GM23338 (cell line): ENCODE measurements around the gene USP9Y. TPM values are rescaled to one million over a fixed set of nuclear protein-coding genes. Genes with fewer than 3 reads are reported as not detected.

Experiments used
- ATAC-seq: fragments of 200-7000 bp; cut with Tn5 transposase; 3 replicates; pipeline ENCODE4 v1.9.1; 2020
- DNase-seq: peaks from one replicate; pipeline ENCODE4 v3.0.0-alpha.2; 2015; ENCODE audit warnings: low spot score
- H2AFZ ChIP-seq: fragments of 200-600 bp; sonication (generic); 2 replicates; pipeline ENCODE4 v1.8.0; 2016; ENCODE audit warnings: antibody characterized with exemption, mild to moderate bottlenecking, moderate library complexity
- H3F3A ChIP-seq: fragments of 200-600 bp; sonication (generic); replicated peaks from 2 replicates; pipeline ENCODE4 v1.8.0; 2017; ENCODE audit warnings: antibody characterized with exemption, mixed run types, low read depth
- H3K27ac ChIP-seq: fragments of 200-600 bp; sonication (generic); 2 replicates; pipeline ENCODE4 v1.6.1; 2016; ENCODE audit warnings: low read depth
- H3K27me3 ChIP-seq: fragments of 200-600 bp; sonication (generic); 2 replicates; pipeline ENCODE4 v1.8.0; 2016; ENCODE audit warnings: mild to moderate bottlenecking, mixed run types, moderate library complexity; ENCODE audit not compliant: insufficient read depth
- H3K36me3 ChIP-seq: fragments of 200-600 bp; sonication (generic); 2 replicates; pipeline ENCODE4 v1.8.0; 2016; ENCODE audit warnings: mild to moderate bottlenecking; ENCODE audit not compliant: insufficient read depth
- H3K4me1 ChIP-seq: fragments of 200-600 bp; sonication (generic); 2 replicates; pipeline ENCODE4 v1.8.0; 2016; ENCODE audit warnings: mild to moderate bottlenecking, moderate library complexity; ENCODE audit not compliant: insufficient read depth
- H3K4me2 ChIP-seq: fragments of 200-600 bp; sonication (generic); 2 replicates; pipeline ENCODE4 v1.7.1; 2017; ENCODE audit warnings: mixed run types
- H3K4me3 ChIP-seq: fragments of 200-600 bp; sonication (generic); 2 replicates; pipeline ENCODE4 v1.6.1; 2016; ENCODE audit warnings: mixed run types
- H3K79me2 ChIP-seq: fragments of 200-600 bp; sonication (generic); replicated peaks from 2 replicates; pipeline ENCODE4 v1.8.0; 2017; ENCODE audit warnings: mild to moderate bottlenecking; ENCODE audit not compliant: insufficient read depth
- H3K9me2 ChIP-seq: fragments of 200-600 bp; sonication (generic); 2 replicates; pipeline ENCODE4 v1.8.0; 2017; ENCODE audit not compliant: insufficient read depth
- H4K20me1 ChIP-seq: fragments of 200-600 bp; sonication (generic); replicated peaks from 2 replicates; pipeline ENCODE4 v1.8.0; 2017; ENCODE audit warnings: mild to moderate bottlenecking; ENCODE audit not compliant: insufficient read depth
- H3K27ac Mint-ChIP-seq: 2 replicates; pipeline ENCODE4 v1.8.0; 2020; ENCODE audit warnings: inconsistent platforms, mild to moderate bottlenecking, moderate library complexity, mixed read lengths
- H3K27me3 Mint-ChIP-seq: 3 replicates; pipeline ENCODE4 v1.8.0; 2022; ENCODE audit warnings: low read depth, mild to moderate bottlenecking, moderate library complexity, mixed read lengths, inconsistent platforms; ENCODE audit not compliant: insufficient read depth, poor library complexity
- H3K36me3 Mint-ChIP-seq: 3 replicates; pipeline ENCODE4 v1.8.0; 2021; ENCODE audit warnings: low read depth, mild to moderate bottlenecking, inconsistent platforms, moderate library complexity, mixed read lengths
- H3K4me1 Mint-ChIP-seq: 3 replicates; pipeline ENCODE4 v1.8.0; 2020; ENCODE audit warnings: mild to moderate bottlenecking, inconsistent platforms, mixed read lengths
- H3K4me3 Mint-ChIP-seq: 3 replicates; pipeline ENCODE4 v1.8.0; 2021; ENCODE audit warnings: moderate library complexity, mild to moderate bottlenecking, inconsistent platforms, mixed read lengths
- H3K9me3 Mint-ChIP-seq: 3 replicates; pipeline ENCODE4 v1.8.0; 2020; ENCODE audit warnings: moderate library complexity, mild to moderate bottlenecking, inconsistent platforms, mixed read lengths
- CREB1 ChIP-seq: fragments of 250-450 bp; sonication (Bioruptor Pico); IDR thresholded peaks from 2 replicates; pipeline ENCODE4 v1.5.0; 2020; ENCODE audit warnings: low read depth, mild to moderate bottlenecking, moderate library complexity
- EZH2 ChIP-seq: fragments of 200-600 bp; sonication (generic); IDR thresholded peaks from one replicate; pipeline ENCODE4 v1.8.0; 2017; ENCODE audit warnings: antibody characterized with exemption, mild to moderate bottlenecking, low read depth; ENCODE audit not compliant: unreplicated experiment
- EZH2phosphoT487 ChIP-seq: fragments of 200-600 bp; sonication (generic); IDR thresholded peaks from one replicate; pipeline ENCODE4 v1.8.1; 2018; ENCODE audit warnings: antibody characterized with exemption; ENCODE audit not compliant: unreplicated experiment
- JUNB ChIP-seq: IDR thresholded peaks from one replicate; pipeline ENCODE4 v1.6.1; 2016; ENCODE audit warnings: antibody characterized with exemption; ENCODE audit not compliant: unreplicated experiment
- NANOG ChIP-seq: IDR thresholded peaks from 2 replicates; pipeline ENCODE4 v1.6.1; 2016; ENCODE audit warnings: antibody characterized with exemption, borderline replicate concordance
- POLR2AphosphoS5 ChIP-seq: IDR thresholded peaks from 2 replicates; pipeline ENCODE4 v1.6.1; 2016; ENCODE audit warnings: antibody characterized with exemption, low read depth
- STAT1 ChIP-seq: IDR thresholded peaks from one replicate; pipeline ENCODE4 v1.6.1; 2016; ENCODE audit warnings: antibody characterized with exemption; ENCODE audit not compliant: unreplicated experiment
- ZNF114 ChIP-seq: fragments of 250-450 bp; sonication (Bioruptor Pico); IDR thresholded peaks from 2 replicates; pipeline ENCODE4 v1.5.0; 2020; ENCODE audit warnings: mild to moderate bottlenecking, moderate library complexity
- ZNF331 ChIP-seq: fragments of 250-450 bp; sonication (Bioruptor Pico); IDR thresholded peaks from 2 replicates; pipeline ENCODE4 v1.5.0; 2020; ENCODE audit warnings: low read depth, mild to moderate bottlenecking, moderate library complexity
- polyA plus RNA-seq: library from polyadenylated mRNA; unstranded; fragments of >200 nt; fragmentation: Nextera tagmentation; extraction: Ambion mirVana; gene quantifications from 2 replicates; pipeline ENCODE4 v1.2.1, GENCODE V29; 2016
- total RNA-seq: library from RNA; depleted of rRNA; stranded (reverse); fragments of >200 nt; shearing (Covaris generic); gene quantifications from 2 replicates; pipeline ENCODE4 v1.2.3, GENCODE V29; 2014
- TF ChIP-seq, protein P1 (sequence below), 2 experiments: fragments of 200-600 bp in 1 of 2; sonication (generic) in 1 of 2; conservative IDR thresholded peaks; 2 replicates each; pipeline versions ENCODE4 v1.5.1 to v1.6.1; 2016 to 2017; ENCODE audit warnings: antibody characterized with exemption in 2 of 2, low read depth in 2 of 2, mild to moderate bottlenecking in 2 of 2, moderate library complexity in 1 of 2
- TF ChIP-seq, protein P2 (sequence below): IDR thresholded peaks from one replicate; pipeline ENCODE4 v1.6.1; 2018; ENCODE audit warnings: antibody characterized with exemption; ENCODE audit not compliant: unreplicated experiment
- TF ChIP-seq, protein P3 (sequence below): IDR thresholded peaks from 2 replicates; pipeline ENCODE4 v1.6.1; 2016; ENCODE audit warnings: antibody characterized with exemption
- TF ChIP-seq, protein P4 (sequence below): fragments of 250-450 bp; sonication (Bioruptor Pico); IDR thresholded peaks from 2 replicates; pipeline ENCODE4 v1.5.0; 2020; ENCODE audit warnings: mild to moderate bottlenecking, moderate library complexity

USP9Y gene
- total and polyA plus RNA-seq, 2 experiments from 2014 or later: 23.7 to 49.0 TPM

DNA sequence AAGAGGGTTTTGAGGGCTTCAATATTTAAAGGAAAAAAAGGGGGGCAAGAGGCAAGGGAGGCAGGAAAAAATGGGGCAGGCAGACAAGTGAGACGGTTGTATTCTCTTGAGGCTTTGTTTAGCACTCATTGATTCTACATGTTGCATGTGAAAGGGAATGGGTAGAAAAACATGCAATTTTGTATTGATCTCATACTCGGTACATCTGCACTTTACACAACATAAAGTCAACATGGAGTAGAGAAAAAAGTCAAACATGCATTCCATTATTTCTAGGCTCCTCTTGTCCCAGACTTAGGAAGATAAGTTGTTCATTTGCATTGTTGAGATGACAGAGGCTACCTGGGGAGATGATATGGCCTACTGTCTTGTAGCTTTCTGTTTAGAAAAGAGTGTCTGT, 166.9 kb downstream of the USP9Y start:
- Mint-ChIP-seq H3K36me3 (no peaks in the 10 kb centered on the region), H3K27me3 (no peaks in the 10 kb centered on the region), H3K9me3 (no peaks in the 10 kb centered on the region), H3K4me1 (peaks cover 6% of the 10 kb centered on the region; the same call in 2 of the 3 replicates), H3K4me3 (no peak overlapping the region), H3K27ac (no peak overlapping the region)
- Histone ChIP-seq H3F3A (no peaks in the 10 kb centered on the region), H3K4me3 (no peak overlapping the region), H3K27me3 (no peaks in the 10 kb centered on the region), H2AFZ (no peak overlapping the region), H3K27ac (no peak overlapping the region), H3K4me2 (no peak overlapping the region), H3K79me2 (no peaks in the 10 kb centered on the region), H3K36me3 (no peaks in the 10 kb centered on the region), H4K20me1 (no peaks in the 10 kb centered on the region), H3K9me2 (no peaks in the 10 kb centered on the region), H3K4me1 (no peaks in the 10 kb centered on the region)
- TF ChIP-seq, protein P1, sequence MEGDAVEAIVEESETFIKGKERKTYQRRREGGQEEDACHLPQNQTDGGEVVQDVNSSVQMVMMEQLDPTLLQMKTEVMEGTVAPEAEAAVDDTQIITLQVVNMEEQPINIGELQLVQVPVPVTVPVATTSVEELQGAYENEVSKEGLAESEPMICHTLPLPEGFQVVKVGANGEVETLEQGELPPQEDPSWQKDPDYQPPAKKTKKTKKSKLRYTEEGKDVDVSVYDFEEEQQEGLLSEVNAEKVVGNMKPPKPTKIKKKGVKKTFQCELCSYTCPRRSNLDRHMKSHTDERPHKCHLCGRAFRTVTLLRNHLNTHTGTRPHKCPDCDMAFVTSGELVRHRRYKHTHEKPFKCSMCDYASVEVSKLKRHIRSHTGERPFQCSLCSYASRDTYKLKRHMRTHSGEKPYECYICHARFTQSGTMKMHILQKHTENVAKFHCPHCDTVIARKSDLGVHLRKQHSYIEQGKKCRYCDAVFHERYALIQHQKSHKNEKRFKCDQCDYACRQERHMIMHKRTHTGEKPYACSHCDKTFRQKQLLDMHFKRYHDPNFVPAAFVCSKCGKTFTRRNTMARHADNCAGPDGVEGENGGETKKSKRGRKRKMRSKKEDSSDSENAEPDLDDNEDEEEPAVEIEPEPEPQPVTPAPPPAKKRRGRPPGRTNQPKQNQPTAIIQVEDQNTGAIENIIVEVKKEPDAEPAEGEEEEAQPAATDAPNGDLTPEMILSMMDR (conservative IDR thresholded peaks at IDR 0.05; ENCODE audit: low read depth in 2 of 2): no peak
- TF ChIP-seq CREB1 (CRISPR knock-in tag) (no peak), EZH2phosphoT487 (no peak), JUNB (no peak), NANOG (no peak), STAT1 (no peak), ZNF331 (CRISPR knock-in tag) (no peak), ZNF114 (CRISPR knock-in tag) (no peak), POLR2AphosphoS5 (no peak), EZH2 (no peak)
- TF ChIP-seq, protein P2, sequence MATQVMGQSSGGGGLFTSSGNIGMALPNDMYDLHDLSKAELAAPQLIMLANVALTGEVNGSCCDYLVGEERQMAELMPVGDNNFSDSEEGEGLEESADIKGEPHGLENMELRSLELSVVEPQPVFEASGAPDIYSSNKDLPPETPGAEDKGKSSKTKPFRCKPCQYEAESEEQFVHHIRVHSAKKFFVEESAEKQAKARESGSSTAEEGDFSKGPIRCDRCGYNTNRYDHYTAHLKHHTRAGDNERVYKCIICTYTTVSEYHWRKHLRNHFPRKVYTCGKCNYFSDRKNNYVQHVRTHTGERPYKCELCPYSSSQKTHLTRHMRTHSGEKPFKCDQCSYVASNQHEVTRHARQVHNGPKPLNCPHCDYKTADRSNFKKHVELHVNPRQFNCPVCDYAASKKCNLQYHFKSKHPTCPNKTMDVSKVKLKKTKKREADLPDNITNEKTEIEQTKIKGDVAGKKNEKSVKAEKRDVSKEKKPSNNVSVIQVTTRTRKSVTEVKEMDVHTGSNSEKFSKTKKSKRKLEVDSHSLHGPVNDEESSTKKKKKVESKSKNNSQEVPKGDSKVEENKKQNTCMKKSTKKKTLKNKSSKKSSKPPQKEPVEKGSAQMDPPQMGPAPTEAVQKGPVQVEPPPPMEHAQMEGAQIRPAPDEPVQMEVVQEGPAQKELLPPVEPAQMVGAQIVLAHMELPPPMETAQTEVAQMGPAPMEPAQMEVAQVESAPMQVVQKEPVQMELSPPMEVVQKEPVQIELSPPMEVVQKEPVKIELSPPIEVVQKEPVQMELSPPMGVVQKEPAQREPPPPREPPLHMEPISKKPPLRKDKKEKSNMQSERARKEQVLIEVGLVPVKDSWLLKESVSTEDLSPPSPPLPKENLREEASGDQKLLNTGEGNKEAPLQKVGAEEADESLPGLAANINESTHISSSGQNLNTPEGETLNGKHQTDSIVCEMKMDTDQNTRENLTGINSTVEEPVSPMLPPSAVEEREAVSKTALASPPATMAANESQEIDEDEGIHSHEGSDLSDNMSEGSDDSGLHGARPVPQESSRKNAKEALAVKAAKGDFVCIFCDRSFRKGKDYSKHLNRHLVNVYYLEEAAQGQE: no peak
- TF ChIP-seq, protein P3, sequence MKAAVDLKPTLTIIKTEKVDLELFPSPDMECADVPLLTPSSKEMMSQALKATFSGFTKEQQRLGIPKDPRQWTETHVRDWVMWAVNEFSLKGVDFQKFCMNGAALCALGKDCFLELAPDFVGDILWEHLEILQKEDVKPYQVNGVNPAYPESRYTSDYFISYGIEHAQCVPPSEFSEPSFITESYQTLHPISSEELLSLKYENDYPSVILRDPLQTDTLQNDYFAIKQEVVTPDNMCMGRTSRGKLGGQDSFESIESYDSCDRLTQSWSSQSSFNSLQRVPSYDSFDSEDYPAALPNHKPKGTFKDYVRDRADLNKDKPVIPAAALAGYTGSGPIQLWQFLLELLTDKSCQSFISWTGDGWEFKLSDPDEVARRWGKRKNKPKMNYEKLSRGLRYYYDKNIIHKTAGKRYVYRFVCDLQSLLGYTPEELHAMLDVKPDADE: no peak
- TF ChIP-seq, protein P4, sequence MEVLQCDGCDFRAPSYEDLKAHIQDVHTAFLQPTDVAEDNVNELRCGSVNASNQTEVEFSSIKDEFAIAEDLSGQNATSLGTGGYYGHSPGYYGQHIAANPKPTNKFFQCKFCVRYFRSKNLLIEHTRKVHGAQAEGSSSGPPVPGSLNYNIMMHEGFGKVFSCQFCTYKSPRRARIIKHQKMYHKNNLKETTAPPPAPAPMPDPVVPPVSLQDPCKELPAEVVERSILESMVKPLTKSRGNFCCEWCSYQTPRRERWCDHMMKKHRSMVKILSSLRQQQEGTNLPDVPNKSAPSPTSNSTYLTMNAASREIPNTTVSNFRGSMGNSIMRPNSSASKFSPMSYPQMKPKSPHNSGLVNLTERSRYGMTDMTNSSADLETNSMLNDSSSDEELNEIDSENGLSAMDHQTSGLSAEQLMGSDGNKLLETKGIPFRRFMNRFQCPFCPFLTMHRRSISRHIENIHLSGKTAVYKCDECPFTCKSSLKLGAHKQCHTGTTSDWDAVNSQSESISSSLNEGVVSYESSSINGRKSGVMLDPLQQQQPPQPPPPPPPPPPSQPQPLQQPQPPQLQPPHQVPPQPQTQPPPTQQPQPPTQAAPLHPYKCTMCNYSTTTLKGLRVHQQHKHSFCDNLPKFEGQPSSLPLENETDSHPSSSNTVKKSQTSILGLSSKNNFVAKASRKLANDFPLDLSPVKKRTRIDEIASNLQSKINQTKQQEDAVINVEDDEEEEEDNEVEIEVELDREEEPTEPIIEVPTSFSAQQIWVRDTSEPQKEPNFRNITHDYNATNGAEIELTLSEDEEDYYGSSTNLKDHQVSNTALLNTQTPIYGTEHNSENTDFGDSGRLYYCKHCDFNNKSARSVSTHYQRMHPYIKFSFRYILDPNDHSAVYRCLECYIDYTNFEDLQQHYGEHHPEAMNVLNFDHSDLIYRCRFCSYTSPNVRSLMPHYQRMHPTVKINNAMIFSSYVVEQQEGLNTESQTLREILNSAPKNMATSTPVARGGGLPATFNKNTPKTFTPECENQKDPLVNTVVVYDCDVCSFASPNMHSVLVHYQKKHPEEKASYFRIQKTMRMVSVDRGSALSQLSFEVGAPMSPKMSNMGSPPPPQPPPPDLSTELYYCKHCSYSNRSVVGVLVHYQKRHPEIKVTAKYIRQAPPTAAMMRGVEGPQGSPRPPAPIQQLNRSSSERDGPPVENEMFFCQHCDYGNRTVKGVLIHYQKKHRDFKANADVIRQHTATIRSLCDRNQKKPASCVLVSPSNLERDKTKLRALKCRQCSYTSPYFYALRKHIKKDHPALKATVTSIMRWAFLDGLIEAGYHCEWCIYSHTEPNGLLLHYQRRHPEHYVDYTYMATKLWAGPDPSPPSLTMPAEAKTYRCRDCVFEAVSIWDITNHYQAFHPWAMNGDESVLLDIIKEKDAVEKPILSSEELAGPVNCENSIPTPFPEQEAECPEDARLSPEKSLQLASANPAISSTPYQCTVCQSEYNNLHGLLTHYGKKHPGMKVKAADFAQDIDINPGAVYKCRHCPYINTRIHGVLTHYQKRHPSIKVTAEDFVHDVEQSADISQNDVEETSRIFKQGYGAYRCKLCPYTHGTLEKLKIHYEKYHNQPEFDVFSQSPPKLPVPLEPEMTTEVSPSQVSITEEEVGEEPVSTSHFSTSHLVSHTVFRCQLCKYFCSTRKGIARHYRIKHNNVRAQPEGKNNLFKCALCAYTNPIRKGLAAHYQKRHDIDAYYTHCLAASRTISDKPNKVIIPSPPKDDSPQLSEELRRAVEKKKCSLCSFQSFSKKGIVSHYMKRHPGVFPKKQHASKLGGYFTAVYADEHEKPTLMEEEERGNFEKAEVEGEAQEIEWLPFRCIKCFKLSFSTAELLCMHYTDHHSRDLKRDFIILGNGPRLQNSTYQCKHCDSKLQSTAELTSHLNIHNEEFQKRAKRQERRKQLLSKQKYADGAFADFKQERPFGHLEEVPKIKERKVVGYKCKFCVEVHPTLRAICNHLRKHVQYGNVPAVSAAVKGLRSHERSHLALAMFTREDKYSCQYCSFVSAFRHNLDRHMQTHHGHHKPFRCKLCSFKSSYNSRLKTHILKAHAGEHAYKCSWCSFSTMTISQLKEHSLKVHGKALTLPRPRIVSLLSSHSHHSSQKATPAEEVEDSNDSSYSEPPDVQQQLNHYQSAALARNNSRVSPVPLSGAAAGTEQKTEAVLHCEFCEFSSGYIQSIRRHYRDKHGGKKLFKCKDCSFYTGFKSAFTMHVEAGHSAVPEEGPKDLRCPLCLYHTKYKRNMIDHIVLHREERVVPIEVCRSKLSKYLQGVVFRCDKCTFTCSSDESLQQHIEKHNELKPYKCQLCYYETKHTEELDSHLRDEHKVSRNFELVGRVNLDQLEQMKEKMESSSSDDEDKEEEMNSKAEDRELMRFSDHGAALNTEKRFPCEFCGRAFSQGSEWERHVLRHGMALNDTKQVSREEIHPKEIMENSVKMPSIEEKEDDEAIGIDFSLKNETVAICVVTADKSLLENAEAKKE: no peak
- ATAC-seq (no peak), DNase-seq (no peak)
